Calu3 (cell line): ENCODE measurements around the gene WNT4. TPM values are rescaled to one million over a fixed set of nuclear protein-coding genes. Genes with fewer than 3 reads are reported as not detected.

ENCODE experiments used
- BruUV-seq: library from RNA; stranded (reverse); fragments of 400-500 nt; replicated peaks from 2 replicates; lab custom pipeline; 2021; lab: Mats Ljungman, UMichigan
- CTCF ChIA-PET: fragments of 300-600 bp; sonication (Branson Sonifier 250); formaldehyde crosslinking; loops from one replicate; lab custom pipeline; 2022; ENCODE audit warnings: antibody characterized with exemption; lab: Charles Lee
- DNase-seq: peaks from one replicate; pipeline ENCODE4 v3.0.0; 2022
- H3K27ac Mint-ChIP-seq: one replicate; pipeline ENCODE4 v1.8.0; 2022; ENCODE audit warnings: mixed read lengths; ENCODE audit not compliant: unreplicated experiment
- H3K27me3 Mint-ChIP-seq: one replicate; pipeline ENCODE4 v1.8.0; 2022; ENCODE audit warnings: mixed read lengths; ENCODE audit not compliant: unreplicated experiment
- H3K36me3 Mint-ChIP-seq: one replicate; pipeline ENCODE4 v1.8.0; 2022; ENCODE audit warnings: mild to moderate bottlenecking, moderate library complexity, mixed read lengths; ENCODE audit not compliant: insufficient read depth, unreplicated experiment
- H3K4me1 Mint-ChIP-seq: one replicate; pipeline ENCODE4 v1.8.0; 2022; ENCODE audit warnings: mild to moderate bottlenecking, low read depth, mixed read lengths; ENCODE audit not compliant: unreplicated experiment
- H3K4me3 Mint-ChIP-seq: one replicate; pipeline ENCODE4 v1.8.0; 2022; ENCODE audit warnings: mild to moderate bottlenecking, low read depth, moderate library complexity, mixed read lengths; ENCODE audit not compliant: unreplicated experiment
- H3K9me3 Mint-ChIP-seq: one replicate; pipeline ENCODE4 v1.8.0; 2022; ENCODE audit warnings: low read depth, mixed read lengths; ENCODE audit not compliant: unreplicated experiment
- CTCF ChIP-seq: fragments of 200-600 bp; IDR thresholded peaks from one replicate; pipeline ENCODE4 v1.8.0; 2022; ENCODE audit warnings: antibody characterized with exemption; ENCODE audit not compliant: unreplicated experiment
- intact Hi-C: fragments of 100-400 bp; cut with micrococcal nuclease; formaldehyde crosslinking; loops from one replicate; pipeline ENCODE4 v1.10.0; 2022; ENCODE audit not compliant: unreplicated experiment
- total RNA-seq: library from RNA; stranded (reverse); gene quantifications from 2 replicates; pipeline ENCODE4 v1.2.3, GENCODE V29; 2022

Gene WNT4
- total RNA-seq, 1 experiment from 2014 or later = 1.9 TPM

- no peak for DNase-seq
- Mint-ChIP-seq H3K27me3 (no peaks in the 10 kb centered on the region), H3K4me1 (no peaks in the 10 kb centered on the region), H3K36me3 (peaks cover 31% of the 10 kb centered on the region), H3K27ac (no peak overlapping the region), H3K4me3 (no peak overlapping the region), H3K9me3 (no peaks in the 10 kb centered on the region)
- no peak for TF ChIP-seq CTCF
- BruUV-seq = no TSS peak
- CTCF ChIA-PET = no interaction called here
- intact Hi-C loops = loop anchor here (10.0 kb wide), 1 partner anchor 311 kb away; no protein-coding TSS in a partner anchor
Observed at GRCh38 chr1:22104094-22104493, 38.8 kb downstream of the WNT4 start.

- no peaks in the 10 kb centered on the region for H3K27me3 Mint-ChIP-seq
- no TSS peak for BruUV-seq
- DNase-seq = no peak
- H3K27ac Mint-ChIP-seq = no peak overlapping the region
- no peak overlapping the region for H3K4me3 Mint-ChIP-seq
- CTCF ChIA-PET = no interaction called here
- peaks cover 29% of the 10 kb centered on the region for H3K36me3 Mint-ChIP-seq
- TF ChIP-seq CTCF = no peak
- no peaks in the 10 kb centered on the region for H3K9me3 Mint-ChIP-seq
- H3K4me1 Mint-ChIP-seq = no peaks in the 10 kb centered on the region
- intact Hi-C loops = loop anchor here (10.0 kb wide), 1 partner anchor 312 kb away; no protein-coding TSS in a partner anchor
Observed at GRCh38 chr1:22102746-22103145, 40.2 kb downstream of the WNT4 start.

DNA sequence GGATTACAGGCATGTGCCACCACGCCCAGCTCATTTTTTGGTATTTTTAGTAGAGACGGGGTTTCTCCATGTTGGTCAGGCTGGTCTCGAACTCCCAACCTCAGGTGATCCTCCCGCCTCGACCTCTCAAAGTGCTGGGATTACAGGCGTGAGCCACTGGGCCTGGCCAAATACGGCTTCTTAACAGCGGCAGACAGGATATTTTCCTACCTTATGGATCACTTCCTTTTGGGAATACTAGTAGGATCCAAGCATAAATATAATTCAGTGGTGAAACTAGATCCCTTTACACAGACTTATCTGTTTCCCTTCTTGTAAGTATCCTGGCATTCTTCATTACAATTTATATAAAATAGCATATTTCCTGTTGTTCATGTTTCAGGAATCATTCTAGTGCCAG is 40.9 kb downstream of the WNT4 start:
- no peaks in the 10 kb centered on the region for H3K27me3 Mint-ChIP-seq
- peaks cover 35% of the 10 kb centered on the region for H3K36me3 Mint-ChIP-seq
- no peaks in the 10 kb centered on the region for H3K4me1 Mint-ChIP-seq
- intact Hi-C loops = loop anchor here (10.0 kb wide), 1 partner anchor 313 kb away; no protein-coding TSS in a partner anchor
- no peak overlapping the region for H3K4me3 Mint-ChIP-seq
- TF ChIP-seq CTCF = no peak
- H3K9me3 Mint-ChIP-seq = no peaks in the 10 kb centered on the region
- CTCF ChIA-PET = no interaction called here
- H3K27ac Mint-ChIP-seq = no peak overlapping the region
- no TSS peak for BruUV-seq
- DNase-seq = no peak

DNA sequence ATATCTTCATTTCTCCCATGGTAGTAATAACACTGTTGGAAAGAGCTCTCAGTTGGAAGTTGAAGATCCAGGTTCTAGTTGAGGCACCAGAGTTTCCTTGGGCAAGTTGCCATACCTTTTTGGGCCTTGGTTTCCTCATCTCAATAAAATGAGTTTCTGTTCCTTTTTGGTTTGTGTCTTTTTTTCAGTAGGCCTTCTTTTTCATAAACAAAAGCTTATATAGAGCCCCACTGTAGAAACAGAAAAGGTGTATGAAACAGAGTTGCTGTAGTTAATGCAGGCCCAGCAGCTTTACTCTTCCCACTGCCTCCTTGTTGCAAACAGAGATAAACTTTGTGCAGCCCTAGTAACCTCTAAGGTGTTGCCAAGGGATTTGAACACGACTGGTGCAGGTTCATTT is 41.7 kb downstream of the WNT4 start:
- no peak for TF ChIP-seq CTCF
- H3K4me3 Mint-ChIP-seq = no peak overlapping the region
- no peaks in the 10 kb centered on the region for H3K4me1 Mint-ChIP-seq
- no peak for DNase-seq
- intact Hi-C loops = loop anchor here (10.0 kb wide), 1 partner anchor 314 kb away; no protein-coding TSS in a partner anchor
- no peaks in the 10 kb centered on the region for H3K9me3 Mint-ChIP-seq
- BruUV-seq = no TSS peak
- peaks cover 35% of the 10 kb centered on the region for H3K36me3 Mint-ChIP-seq
- no peaks in the 10 kb centered on the region for H3K27me3 Mint-ChIP-seq
- CTCF ChIA-PET = no interaction called here
- H3K27ac Mint-ChIP-seq = no peak overlapping the region
